ENCODE measurements around the gene ANP32E.

ANP32E gene

DNA sequence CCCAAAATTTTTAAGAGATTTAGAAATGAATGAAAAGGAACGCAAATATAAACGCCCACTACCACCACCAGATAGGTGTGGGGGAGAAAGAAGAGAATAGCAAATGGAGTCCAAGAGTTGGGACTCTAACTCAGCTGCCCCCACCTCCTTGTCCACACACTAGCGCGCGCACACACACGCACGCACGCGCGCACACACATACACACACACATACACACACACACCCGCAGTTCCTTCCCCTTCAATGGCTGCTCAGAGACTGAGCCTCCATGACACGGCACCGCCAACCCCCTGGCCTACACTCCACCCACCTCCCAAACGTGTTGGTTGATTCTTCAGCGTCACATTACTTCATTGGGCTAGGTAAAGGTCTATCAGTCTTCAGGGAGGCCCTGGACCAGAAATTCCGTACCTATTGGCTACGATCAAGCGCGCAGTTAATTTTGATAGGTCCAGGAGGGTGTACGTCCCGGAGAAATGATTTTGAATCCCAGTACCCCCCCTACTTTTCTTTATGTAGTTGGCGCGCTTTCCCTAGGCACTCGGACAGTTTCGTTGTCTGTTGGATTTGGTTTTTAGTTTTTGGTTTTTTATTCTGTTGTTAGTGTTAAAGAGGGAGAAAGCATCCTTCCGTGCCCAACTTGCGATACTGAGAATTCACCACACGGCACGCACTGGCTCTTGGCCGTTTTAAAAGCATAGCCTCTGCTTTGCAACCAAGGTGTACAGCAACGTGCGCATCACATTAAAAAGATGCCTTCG lies at the start of gene ANP32E:
ANP32E (minus strand) TSS at position 261 of the 762 bp plus-strand sequence. CDS start 326 bp downstream, outside the sequence.
- TF ChIP-seq ZC3H10 (CRISPR knock-in tag; IDR thresholded peaks at IDR 0.05), result no peak
- TF ChIP-seq GLIS3 (CRISPR knock-in tag; IDR thresholded peaks at IDR 0.05), result no peak
- TF ChIP-seq, protein P1, sequence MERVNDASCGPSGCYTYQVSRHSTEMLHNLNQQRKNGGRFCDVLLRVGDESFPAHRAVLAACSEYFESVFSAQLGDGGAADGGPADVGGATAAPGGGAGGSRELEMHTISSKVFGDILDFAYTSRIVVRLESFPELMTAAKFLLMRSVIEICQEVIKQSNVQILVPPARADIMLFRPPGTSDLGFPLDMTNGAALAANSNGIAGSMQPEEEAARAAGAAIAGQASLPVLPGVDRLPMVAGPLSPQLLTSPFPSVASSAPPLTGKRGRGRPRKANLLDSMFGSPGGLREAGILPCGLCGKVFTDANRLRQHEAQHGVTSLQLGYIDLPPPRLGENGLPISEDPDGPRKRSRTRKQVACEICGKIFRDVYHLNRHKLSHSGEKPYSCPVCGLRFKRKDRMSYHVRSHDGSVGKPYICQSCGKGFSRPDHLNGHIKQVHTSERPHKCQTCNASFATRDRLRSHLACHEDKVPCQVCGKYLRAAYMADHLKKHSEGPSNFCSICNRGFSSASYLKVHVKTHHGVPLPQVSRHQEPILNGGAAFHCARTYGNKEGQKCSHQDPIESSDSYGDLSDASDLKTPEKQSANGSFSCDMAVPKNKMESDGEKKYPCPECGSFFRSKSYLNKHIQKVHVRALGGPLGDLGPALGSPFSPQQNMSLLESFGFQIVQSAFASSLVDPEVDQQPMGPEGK (CRISPR knock-in tag; IDR thresholded peaks at IDR 0.05; ENCODE audit: borderline replicate concordance), result no peak; the same call in 1 of the 2 replicates
- TF ChIP-seq, protein P2, sequence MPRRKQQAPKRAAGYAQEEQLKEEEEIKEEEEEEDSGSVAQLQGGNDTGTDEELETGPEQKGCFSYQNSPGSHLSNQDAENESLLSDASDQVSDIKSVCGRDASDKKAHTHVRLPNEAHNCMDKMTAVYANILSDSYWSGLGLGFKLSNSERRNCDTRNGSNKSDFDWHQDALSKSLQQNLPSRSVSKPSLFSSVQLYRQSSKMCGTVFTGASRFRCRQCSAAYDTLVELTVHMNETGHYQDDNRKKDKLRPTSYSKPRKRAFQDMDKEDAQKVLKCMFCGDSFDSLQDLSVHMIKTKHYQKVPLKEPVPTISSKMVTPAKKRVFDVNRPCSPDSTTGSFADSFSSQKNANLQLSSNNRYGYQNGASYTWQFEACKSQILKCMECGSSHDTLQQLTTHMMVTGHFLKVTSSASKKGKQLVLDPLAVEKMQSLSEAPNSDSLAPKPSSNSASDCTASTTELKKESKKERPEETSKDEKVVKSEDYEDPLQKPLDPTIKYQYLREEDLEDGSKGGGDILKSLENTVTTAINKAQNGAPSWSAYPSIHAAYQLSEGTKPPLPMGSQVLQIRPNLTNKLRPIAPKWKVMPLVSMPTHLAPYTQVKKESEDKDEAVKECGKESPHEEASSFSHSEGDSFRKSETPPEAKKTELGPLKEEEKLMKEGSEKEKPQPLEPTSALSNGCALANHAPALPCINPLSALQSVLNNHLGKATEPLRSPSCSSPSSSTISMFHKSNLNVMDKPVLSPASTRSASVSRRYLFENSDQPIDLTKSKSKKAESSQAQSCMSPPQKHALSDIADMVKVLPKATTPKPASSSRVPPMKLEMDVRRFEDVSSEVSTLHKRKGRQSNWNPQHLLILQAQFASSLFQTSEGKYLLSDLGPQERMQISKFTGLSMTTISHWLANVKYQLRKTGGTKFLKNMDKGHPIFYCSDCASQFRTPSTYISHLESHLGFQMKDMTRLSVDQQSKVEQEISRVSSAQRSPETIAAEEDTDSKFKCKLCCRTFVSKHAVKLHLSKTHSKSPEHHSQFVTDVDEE (CRISPR knock-in tag; IDR thresholded peaks at IDR 0.05), result no peak
- no peak for TF ChIP-seq ZNF70 (CRISPR knock-in tag; IDR thresholded peaks at IDR 0.05)
- TF ChIP-seq, protein P3, sequence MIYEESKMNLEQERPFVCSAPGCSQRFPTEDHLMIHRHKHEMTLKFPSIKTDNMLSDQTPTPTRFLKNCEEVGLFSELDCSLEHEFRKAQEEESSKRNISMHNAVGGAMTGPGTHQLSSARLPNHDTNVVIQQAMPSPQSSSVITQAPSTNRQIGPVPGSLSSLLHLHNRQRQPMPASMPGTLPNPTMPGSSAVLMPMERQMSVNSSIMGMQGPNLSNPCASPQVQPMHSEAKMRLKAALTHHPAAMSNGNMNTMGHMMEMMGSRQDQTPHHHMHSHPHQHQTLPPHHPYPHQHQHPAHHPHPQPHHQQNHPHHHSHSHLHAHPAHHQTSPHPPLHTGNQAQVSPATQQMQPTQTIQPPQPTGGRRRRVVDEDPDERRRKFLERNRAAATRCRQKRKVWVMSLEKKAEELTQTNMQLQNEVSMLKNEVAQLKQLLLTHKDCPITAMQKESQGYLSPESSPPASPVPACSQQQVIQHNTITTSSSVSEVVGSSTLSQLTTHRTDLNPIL (CRISPR knock-in tag; IDR thresholded peaks at IDR 0.05; ENCODE audit: low read depth), result no peak
- no peak for TF ChIP-seq OSR1 (CRISPR knock-in tag; IDR thresholded peaks at IDR 0.05)
- TF ChIP-seq ISL1 (CRISPR knock-in tag; IDR thresholded peaks at IDR 0.05), result no peak
- no peak for TF ChIP-seq CSDC2 (CRISPR knock-in tag; IDR thresholded peaks at IDR 0.05)
- TF ChIP-seq ARNTL (CRISPR knock-in tag; IDR thresholded peaks at IDR 0.05; ENCODE audit: borderline replicate concordance, low read depth), result no peak
- no peak for TF ChIP-seq PPARA (CRISPR knock-in tag; IDR thresholded peaks at IDR 0.05; ENCODE audit: borderline replicate concordance)
- TF ChIP-seq TOX (CRISPR knock-in tag; IDR thresholded peaks at IDR 0.05; ENCODE audit: borderline replicate concordance), result no peak
- no peak for TF ChIP-seq BACH2 (CRISPR knock-in tag; IDR thresholded peaks at IDR 0.05; ENCODE audit: borderline replicate concordance)
- TF ChIP-seq ESRRG (CRISPR knock-in tag; IDR thresholded peaks at IDR 0.05), result no peak
- peak; percentile 89 for ATAC-seq

DNA sequence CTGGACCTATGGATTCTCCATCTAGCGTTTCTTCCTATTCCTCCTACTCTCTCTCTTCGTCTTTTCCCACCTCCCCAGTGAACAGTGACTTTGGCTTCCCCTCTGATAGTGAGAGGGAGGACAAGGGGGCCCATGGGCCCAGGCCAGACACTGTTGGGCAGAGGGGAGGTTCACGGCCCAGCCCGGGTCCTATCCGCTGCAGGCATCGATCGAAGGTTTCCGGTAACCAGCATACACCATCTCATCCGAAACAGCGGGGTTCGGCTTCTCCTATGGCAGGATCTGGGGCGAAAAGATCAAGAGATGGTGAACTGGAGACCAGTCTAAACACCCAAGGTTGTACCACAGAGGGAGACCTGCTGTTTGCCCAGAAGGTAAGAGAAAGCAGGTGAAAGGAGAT lies 47.3 kb upstream of the ANP32E start:
- no peak for ATAC-seq
- TF ChIP-seq TCF4 (CRISPR knock-in tag; IDR thresholded peaks at IDR 0.05; ENCODE audit: borderline replicate concordance), result no peak
- TF ChIP-seq ISL1 (CRISPR knock-in tag; IDR thresholded peaks at IDR 0.05), result no peak
- no peak for TF ChIP-seq OSR1 (CRISPR knock-in tag; IDR thresholded peaks at IDR 0.05)
- TF ChIP-seq TOX (CRISPR knock-in tag; IDR thresholded peaks at IDR 0.05; ENCODE audit: borderline replicate concordance), result no peak
- TF ChIP-seq ESRRG (CRISPR knock-in tag; IDR thresholded peaks at IDR 0.05), result no peak
- TF ChIP-seq, protein P4, sequence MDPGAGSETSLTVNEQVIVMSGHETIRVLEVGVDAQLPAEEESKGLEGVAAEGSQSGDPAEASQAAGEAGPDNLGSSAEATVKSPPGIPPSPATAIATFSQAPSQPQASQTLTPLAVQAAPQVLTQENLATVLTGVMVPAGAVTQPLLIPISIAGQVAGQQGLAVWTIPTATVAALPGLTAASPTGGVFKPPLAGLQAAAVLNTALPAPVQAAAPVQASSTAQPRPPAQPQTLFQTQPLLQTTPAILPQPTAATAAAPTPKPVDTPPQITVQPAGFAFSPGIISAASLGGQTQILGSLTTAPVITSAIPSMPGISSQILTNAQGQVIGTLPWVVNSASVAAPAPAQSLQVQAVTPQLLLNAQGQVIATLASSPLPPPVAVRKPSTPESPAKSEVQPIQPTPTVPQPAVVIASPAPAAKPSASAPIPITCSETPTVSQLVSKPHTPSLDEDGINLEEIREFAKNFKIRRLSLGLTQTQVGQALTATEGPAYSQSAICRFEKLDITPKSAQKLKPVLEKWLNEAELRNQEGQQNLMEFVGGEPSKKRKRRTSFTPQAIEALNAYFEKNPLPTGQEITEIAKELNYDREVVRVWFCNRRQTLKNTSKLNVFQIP (CRISPR knock-in tag; IDR thresholded peaks at IDR 0.05; ENCODE audit: borderline replicate concordance, low read depth), result no peak
- no peak for TF ChIP-seq ARNTL (CRISPR knock-in tag; IDR thresholded peaks at IDR 0.05; ENCODE audit: borderline replicate concordance, low read depth)
- no peak for TF ChIP-seq PPARA (CRISPR knock-in tag; IDR thresholded peaks at IDR 0.05; ENCODE audit: borderline replicate concordance)
- no peak for TF ChIP-seq ZNF565 (CRISPR knock-in tag; conservative IDR thresholded peaks at IDR 0.05; ENCODE audit: low read depth)
- TF ChIP-seq, protein P3 (CRISPR knock-in tag; IDR thresholded peaks at IDR 0.05; ENCODE audit: low read depth), result no peak

DNA sequence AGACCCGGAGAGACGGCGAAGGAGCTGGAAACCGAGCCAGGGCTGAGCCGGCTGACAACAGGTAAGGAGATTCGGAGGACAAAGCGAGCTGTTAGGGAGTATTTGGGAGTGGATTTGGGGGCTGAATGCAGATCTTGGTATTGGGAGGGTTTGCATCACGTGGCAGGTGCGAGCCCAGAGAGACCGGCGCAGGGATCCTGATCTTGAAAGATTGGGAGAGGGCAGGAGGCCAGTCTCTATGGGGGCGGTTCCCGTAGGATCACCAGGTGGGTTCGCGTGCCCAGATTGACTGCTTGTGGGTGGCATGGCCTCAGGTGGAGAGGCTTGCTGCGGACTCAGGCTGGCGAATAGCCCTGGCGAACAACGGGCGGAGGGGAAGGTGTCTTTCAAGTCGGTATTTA lies 46.6 kb upstream of the ANP32E start:
- no peak for ATAC-seq
- TF ChIP-seq SNAI2 (CRISPR knock-in tag; IDR thresholded peaks at IDR 0.05) (no peak), ISL1 (CRISPR knock-in tag; IDR thresholded peaks at IDR 0.05) (no peak), GLIS3 (CRISPR knock-in tag; IDR thresholded peaks at IDR 0.05) (no peak), ZNF8 (CRISPR knock-in tag; IDR thresholded peaks at IDR 0.05) (no peak), TCF4 (CRISPR knock-in tag; IDR thresholded peaks at IDR 0.05; ENCODE audit: borderline replicate concordance) (no peak), ARNTL (CRISPR knock-in tag; IDR thresholded peaks at IDR 0.05; ENCODE audit: borderline replicate concordance, low read depth) (no peak), ZNF70 (CRISPR knock-in tag; IDR thresholded peaks at IDR 0.05) (no peak), PPARA (CRISPR knock-in tag; IDR thresholded peaks at IDR 0.05; ENCODE audit: borderline replicate concordance) (no peak), CSDC2 (CRISPR knock-in tag; IDR thresholded peaks at IDR 0.05) (no peak), ZNF565 (CRISPR knock-in tag; conservative IDR thresholded peaks at IDR 0.05; ENCODE audit: low read depth) (no peak), RARB (CRISPR knock-in tag; IDR thresholded peaks at IDR 0.05) (no peak), ESRRG (CRISPR knock-in tag; IDR thresholded peaks at IDR 0.05) (no peak)
- TF ChIP-seq, protein P4 (CRISPR knock-in tag; IDR thresholded peaks at IDR 0.05; ENCODE audit: borderline replicate concordance, low read depth), result no peak
- TF ChIP-seq, protein P3 (CRISPR knock-in tag; IDR thresholded peaks at IDR 0.05; ENCODE audit: low read depth), result no peak

Measured in SK-N-SH treated with all-trans-retinoic acid at 6 μM for 48 hours (cell line).